Suprapubic skin (tissue), 3 donors: Measurements from ENCODE around the gene TSPYL4.

Experiments used
- POLR2A ChIP-seq, 2 donors: fragments of 450-650 bp; IDR thresholded peaks; one replicate each; pipeline ENCODE4 v1.6.1; 2017; ENCODE audit warnings: antibody characterized with exemption in 2 of 2, mild to moderate bottlenecking in 2 of 2, moderate library complexity in 2 of 2
- TF ChIP-seq, protein P1 (sequence below), 2 donors: fragments of 200-600 bp in 1 of 2; fragments of 450-650 bp in 1 of 2; sonication (generic) in 1 of 2; IDR thresholded peaks; one replicate each; pipeline ENCODE4 v1.5.1; 2016 to 2019; ENCODE audit warnings: antibody characterized with exemption in 2 of 2, mild to moderate bottlenecking in 1 of 2, moderate library complexity in 1 of 2

DNA sequence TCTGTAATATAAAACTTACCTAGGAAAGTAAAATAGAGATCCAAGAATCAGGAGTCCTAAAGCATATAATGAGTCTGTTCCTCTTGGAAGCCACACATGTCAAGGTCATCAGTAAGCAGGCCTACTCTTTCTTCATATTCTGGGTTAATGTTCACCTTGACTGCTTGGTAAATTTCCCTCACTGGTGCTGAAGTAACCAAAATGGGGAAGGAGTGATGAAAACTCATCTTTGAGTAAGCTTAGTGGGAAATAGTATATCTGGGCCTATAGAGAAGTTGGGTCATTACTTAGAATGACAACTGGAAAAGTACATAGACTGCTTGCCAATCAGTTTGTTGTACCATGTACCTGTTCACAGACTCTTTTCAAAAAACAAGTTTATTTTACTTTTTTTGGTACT, 6.6 kb downstream of the TSPYL4 start:
- TF ChIP-seq, protein P1, sequence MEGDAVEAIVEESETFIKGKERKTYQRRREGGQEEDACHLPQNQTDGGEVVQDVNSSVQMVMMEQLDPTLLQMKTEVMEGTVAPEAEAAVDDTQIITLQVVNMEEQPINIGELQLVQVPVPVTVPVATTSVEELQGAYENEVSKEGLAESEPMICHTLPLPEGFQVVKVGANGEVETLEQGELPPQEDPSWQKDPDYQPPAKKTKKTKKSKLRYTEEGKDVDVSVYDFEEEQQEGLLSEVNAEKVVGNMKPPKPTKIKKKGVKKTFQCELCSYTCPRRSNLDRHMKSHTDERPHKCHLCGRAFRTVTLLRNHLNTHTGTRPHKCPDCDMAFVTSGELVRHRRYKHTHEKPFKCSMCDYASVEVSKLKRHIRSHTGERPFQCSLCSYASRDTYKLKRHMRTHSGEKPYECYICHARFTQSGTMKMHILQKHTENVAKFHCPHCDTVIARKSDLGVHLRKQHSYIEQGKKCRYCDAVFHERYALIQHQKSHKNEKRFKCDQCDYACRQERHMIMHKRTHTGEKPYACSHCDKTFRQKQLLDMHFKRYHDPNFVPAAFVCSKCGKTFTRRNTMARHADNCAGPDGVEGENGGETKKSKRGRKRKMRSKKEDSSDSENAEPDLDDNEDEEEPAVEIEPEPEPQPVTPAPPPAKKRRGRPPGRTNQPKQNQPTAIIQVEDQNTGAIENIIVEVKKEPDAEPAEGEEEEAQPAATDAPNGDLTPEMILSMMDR (IDR thresholded peaks at IDR 0.05): no peak
- TF ChIP-seq POLR2A (IDR thresholded peaks at IDR 0.05): no peak
